Breast epithelium (tissue), 3 donors: Measurements from ENCODE around the gene RBBP5.

ENCODE experiments used
- CTCF ChIP-seq, 3 donors: fragments of 450-650 bp; IDR thresholded peaks; one replicate each; pipeline ENCODE4 v1.5.1; 2016 to 2017; ENCODE audit warnings: antibody characterized with exemption in 3 of 3, mild to moderate bottlenecking in 3 of 3, moderate library complexity in 3 of 3
- POLR2A ChIP-seq: fragments of 450-650 bp; IDR thresholded peaks from one replicate; pipeline ENCODE4 v1.6.1; 2016; ENCODE audit warnings: antibody characterized with exemption, mild to moderate bottlenecking, moderate library complexity
- POLR2AphosphoS5 ChIP-seq, 3 donors: sonication (generic); formaldehyde crosslinking; IDR thresholded peaks; one replicate each; pipeline ENCODE4 v1.6.1; 2017; ENCODE audit warnings: antibody characterized with exemption in 3 of 3

- TF ChIP-seq CTCF (IDR thresholded peaks at IDR 0.05) (no peak), POLR2A (no peak), POLR2AphosphoS5 (IDR thresholded peaks at IDR 0.05) (no peak)
Observed at GRCh38 chr1:205127646-205128045, 5.9 kb upstream of the RBBP5 start.
